ENCODE data around the gene KRT33B.

Gene KRT33B

DNA sequence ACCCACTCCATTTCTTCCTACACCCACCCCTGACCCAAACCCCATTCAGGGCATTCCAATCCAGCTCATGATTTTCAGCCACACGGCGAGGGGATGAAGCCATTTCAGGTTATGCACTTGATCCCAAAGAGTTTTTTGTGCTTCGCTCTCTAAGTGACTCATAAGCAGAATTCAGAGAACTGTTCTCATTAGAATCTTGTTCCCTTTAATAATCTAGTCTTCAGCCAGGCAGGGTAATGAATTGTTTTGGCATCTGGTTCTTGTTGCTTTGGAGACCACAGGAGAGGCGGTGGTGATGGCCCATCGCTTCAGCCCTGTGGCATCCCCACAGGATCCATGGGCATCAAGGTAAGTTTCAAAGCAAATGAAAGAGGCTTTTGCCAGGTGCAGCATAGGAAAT, 32.5 kb upstream of the KRT33B start:
- CTCF ChIA-PET = interaction anchor here (2.1 kb wide), 1 partner anchor 147 kb away, joined by 11 read pairs; no protein-coding TSS in a partner anchor
- H3K4me3 ChIP-seq (ENCODE audit: low read depth, low read length) = no peak overlapping the region

More for the DNA sequence above, 32.5 kb upstream of the KRT33B start:
- TF ChIP-seq ZSCAN30 (tag by site-specific recombination; IDR thresholded peaks at IDR 0.05) (no peak), ZNF169 (tag by site-specific recombination; IDR thresholded peaks at IDR 0.05) (no peak), EGR2 (tag by site-specific recombination; IDR thresholded peaks at IDR 0.05; ENCODE audit: low read depth) (no peak), MYNN (tag by site-specific recombination; IDR thresholded peaks at IDR 0.05; ENCODE audit: borderline replicate concordance) (no peak), ZNF211 (tag by site-specific recombination; IDR thresholded peaks at IDR 0.05; ENCODE audit: low read depth) (no peak), ZBTB48 (tag by site-specific recombination; IDR thresholded peaks at IDR 0.05) (no peak), ZBTB17 (tag by site-specific recombination; IDR thresholded peaks at IDR 0.05) (no peak)
- TF ChIP-seq, protein P1, sequence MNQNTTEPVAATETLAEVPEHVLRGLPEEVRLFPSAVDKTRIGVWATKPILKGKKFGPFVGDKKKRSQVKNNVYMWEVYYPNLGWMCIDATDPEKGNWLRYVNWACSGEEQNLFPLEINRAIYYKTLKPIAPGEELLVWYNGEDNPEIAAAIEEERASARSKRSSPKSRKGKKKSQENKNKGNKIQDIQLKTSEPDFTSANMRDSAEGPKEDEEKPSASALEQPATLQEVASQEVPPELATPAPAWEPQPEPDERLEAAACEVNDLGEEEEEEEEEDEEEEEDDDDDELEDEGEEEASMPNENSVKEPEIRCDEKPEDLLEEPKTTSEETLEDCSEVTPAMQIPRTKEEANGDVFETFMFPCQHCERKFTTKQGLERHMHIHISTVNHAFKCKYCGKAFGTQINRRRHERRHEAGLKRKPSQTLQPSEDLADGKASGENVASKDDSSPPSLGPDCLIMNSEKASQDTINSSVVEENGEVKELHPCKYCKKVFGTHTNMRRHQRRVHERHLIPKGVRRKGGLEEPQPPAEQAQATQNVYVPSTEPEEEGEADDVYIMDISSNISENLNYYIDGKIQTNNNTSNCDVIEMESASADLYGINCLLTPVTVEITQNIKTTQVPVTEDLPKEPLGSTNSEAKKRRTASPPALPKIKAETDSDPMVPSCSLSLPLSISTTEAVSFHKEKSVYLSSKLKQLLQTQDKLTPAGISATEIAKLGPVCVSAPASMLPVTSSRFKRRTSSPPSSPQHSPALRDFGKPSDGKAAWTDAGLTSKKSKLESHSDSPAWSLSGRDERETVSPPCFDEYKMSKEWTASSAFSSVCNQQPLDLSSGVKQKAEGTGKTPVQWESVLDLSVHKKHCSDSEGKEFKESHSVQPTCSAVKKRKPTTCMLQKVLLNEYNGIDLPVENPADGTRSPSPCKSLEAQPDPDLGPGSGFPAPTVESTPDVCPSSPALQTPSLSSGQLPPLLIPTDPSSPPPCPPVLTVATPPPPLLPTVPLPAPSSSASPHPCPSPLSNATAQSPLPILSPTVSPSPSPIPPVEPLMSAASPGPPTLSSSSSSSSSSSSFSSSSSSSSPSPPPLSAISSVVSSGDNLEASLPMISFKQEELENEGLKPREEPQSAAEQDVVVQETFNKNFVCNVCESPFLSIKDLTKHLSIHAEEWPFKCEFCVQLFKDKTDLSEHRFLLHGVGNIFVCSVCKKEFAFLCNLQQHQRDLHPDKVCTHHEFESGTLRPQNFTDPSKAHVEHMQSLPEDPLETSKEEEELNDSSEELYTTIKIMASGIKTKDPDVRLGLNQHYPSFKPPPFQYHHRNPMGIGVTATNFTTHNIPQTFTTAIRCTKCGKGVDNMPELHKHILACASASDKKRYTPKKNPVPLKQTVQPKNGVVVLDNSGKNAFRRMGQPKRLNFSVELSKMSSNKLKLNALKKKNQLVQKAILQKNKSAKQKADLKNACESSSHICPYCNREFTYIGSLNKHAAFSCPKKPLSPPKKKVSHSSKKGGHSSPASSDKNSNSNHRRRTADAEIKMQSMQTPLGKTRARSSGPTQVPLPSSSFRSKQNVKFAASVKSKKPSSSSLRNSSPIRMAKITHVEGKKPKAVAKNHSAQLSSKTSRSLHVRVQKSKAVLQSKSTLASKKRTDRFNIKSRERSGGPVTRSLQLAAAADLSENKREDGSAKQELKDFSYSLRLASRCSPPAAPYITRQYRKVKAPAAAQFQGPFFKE (tag by site-specific recombination; IDR thresholded peaks at IDR 0.05; ENCODE audit: borderline replicate concordance) = no peak
- TF ChIP-seq, protein P2, sequence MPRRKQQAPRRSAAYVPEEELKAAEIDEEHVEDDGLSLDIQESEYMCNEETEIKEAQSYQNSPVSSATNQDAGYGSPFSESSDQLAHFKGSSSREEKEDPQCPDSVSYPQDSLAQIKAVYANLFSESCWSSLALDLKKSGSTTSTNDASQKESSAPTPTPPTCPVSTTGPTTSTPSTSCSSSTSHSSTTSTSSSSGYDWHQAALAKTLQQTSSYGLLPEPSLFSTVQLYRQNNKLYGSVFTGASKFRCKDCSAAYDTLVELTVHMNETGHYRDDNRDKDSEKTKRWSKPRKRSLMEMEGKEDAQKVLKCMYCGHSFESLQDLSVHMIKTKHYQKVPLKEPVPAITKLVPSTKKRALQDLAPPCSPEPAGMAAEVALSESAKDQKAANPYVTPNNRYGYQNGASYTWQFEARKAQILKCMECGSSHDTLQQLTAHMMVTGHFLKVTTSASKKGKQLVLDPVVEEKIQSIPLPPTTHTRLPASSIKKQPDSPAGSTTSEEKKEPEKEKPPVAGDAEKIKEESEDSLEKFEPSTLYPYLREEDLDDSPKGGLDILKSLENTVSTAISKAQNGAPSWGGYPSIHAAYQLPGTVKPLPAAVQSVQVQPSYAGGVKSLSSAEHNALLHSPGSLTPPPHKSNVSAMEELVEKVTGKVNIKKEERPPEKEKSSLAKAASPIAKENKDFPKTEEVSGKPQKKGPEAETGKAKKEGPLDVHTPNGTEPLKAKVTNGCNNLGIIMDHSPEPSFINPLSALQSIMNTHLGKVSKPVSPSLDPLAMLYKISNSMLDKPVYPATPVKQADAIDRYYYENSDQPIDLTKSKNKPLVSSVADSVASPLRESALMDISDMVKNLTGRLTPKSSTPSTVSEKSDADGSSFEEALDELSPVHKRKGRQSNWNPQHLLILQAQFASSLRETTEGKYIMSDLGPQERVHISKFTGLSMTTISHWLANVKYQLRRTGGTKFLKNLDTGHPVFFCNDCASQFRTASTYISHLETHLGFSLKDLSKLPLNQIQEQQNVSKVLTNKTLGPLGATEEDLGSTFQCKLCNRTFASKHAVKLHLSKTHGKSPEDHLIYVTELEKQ (tag by site-specific recombination; IDR thresholded peaks at IDR 0.05; ENCODE audit: borderline replicate concordance) = no peak
- TF ChIP-seq, protein P3, sequence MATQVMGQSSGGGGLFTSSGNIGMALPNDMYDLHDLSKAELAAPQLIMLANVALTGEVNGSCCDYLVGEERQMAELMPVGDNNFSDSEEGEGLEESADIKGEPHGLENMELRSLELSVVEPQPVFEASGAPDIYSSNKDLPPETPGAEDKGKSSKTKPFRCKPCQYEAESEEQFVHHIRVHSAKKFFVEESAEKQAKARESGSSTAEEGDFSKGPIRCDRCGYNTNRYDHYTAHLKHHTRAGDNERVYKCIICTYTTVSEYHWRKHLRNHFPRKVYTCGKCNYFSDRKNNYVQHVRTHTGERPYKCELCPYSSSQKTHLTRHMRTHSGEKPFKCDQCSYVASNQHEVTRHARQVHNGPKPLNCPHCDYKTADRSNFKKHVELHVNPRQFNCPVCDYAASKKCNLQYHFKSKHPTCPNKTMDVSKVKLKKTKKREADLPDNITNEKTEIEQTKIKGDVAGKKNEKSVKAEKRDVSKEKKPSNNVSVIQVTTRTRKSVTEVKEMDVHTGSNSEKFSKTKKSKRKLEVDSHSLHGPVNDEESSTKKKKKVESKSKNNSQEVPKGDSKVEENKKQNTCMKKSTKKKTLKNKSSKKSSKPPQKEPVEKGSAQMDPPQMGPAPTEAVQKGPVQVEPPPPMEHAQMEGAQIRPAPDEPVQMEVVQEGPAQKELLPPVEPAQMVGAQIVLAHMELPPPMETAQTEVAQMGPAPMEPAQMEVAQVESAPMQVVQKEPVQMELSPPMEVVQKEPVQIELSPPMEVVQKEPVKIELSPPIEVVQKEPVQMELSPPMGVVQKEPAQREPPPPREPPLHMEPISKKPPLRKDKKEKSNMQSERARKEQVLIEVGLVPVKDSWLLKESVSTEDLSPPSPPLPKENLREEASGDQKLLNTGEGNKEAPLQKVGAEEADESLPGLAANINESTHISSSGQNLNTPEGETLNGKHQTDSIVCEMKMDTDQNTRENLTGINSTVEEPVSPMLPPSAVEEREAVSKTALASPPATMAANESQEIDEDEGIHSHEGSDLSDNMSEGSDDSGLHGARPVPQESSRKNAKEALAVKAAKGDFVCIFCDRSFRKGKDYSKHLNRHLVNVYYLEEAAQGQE (tag by site-specific recombination; IDR thresholded peaks at IDR 0.05) = no peak
- POLR2A ChIA-PET = no interaction called here
- H3K36me3 ChIP-seq (ENCODE audit: control insufficient read depth in 2 of 2, insufficient read depth in 1 of 2, low read length in 2 of 2) = no peaks in the 10 kb centered on the region
- no peaks in the 10 kb centered on the region for H3K9me3 ChIP-seq (ENCODE audit: control insufficient read depth, insufficient read depth, low read depth, low read length)
- peaks cover 13% of the 10 kb centered on the region for H3K4me1 ChIP-seq (ENCODE audit: control insufficient read depth, insufficient read depth, low read length)
- H3K27ac ChIP-seq (ENCODE audit: extremely low read depth, low read depth, low read length) = no peak overlapping the region
